Activated T-helper 1 cell treated with Interleukin-2 at 50 U/mL for 16 hours (primary cell): ENCODE measurements around the gene CYP3A5.
"Not testable (repeated sequence)": the region's sequence is repeated elsewhere in the genome, so short reads cannot be mapped to it uniquely, and the experiment has no call there.

ENCODE experiments used
- DNase-seq: peaks from one replicate; pipeline ENCODE4 v3.0.0-alpha.2; 2020; ENCODE audit warnings: low read depth

The CYP3A5 gene

GRCh38 chr7:99638731-99639130, 41.1 kb downstream of the CYP3A5 start:
- no peak for DNase-seq

GRCh38 chr7:99637414-99637813, 42.4 kb downstream of the CYP3A5 start:
- not testable (repeated sequence) for DNase-seq

- no peak for DNase-seq
Measured at GRCh38 chr7:99631295-99632109, 48.3 kb downstream of the CYP3A5 start.

GRCh38 chr7:99629643-99630042, 50.2 kb downstream of the CYP3A5 start:
- no peak for DNase-seq

- DNase-seq, result no peak
Measured at GRCh38 chr7:99628471-99629465, 51.0 kb downstream of the CYP3A5 start.

GRCh38 chr7:99627513-99627912, 52.3 kb downstream of the CYP3A5 start:
- DNase-seq, result no peak

- no peak for DNase-seq
Measured at GRCh38 chr7:99626661-99627060, 53.1 kb downstream of the CYP3A5 start.

- no peak for DNase-seq
Measured at GRCh38 chr7:99625961-99626360, 53.8 kb downstream of the CYP3A5 start.

- DNase-seq, result no peak
Measured at GRCh38 chr7:99625321-99625720, 54.5 kb downstream of the CYP3A5 start.

- DNase-seq, result peak; percentile 54
Measured at GRCh38 chr7:99624484-99624883, 55.3 kb downstream of the CYP3A5 start.

GRCh38 chr7:99623702-99624447, 55.9 kb downstream of the CYP3A5 start:
- DNase-seq, result no peak

GRCh38 chr7:99623091-99623693, 56.6 kb downstream of the CYP3A5 start:
- DNase-seq, result no peak

GRCh38 chr7:99622596-99622995, 57.2 kb downstream of the CYP3A5 start:
- no peak for DNase-seq

- DNase-seq, result no peak
Measured at GRCh38 chr7:99621271-99621670, 58.5 kb downstream of the CYP3A5 start.

GRCh38 chr7:99619571-99620130, 60.1 kb downstream of the CYP3A5 start:
- no peak for DNase-seq

GRCh38 chr7:99618726-99619125, 61.1 kb downstream of the CYP3A5 start:
- no peak for DNase-seq

- DNase-seq, result no peak
Measured at GRCh38 chr7:99617192-99617781, 62.5 kb downstream of the CYP3A5 start.

- DNase-seq, result peak; percentile 74
Measured at GRCh38 chr7:99616359-99617191, 63.2 kb downstream of the CYP3A5 start, which contains the start of gene ZSCAN25. Gene ZSCAN25, plus strand, starts transcription at chr7:99616946. Its CDS starts 2,661 bp downstream, at chr7:99619607.

- DNase-seq, result no peak
Measured at GRCh38 chr7:99615989-99616358, 63.8 kb downstream of the CYP3A5 start.

- no peak for DNase-seq
Measured at GRCh38 chr7:99614495-99614894, 65.3 kb downstream of the CYP3A5 start.
